Fibroblast of the aortic adventitia (primary cell): ENCODE data around the gene P2RX6. TPM values are rescaled to one million over a fixed set of nuclear protein-coding genes. Genes with fewer than 3 reads are reported as not detected.

Source experiments
- DNase-seq: peaks from one replicate; pipeline ENCODE4 v3.0.0-alpha.2; 2010; ENCODE audit warnings: low read depth
- H3K4me3 ChIP-seq: 2 replicates; pipeline ENCODE4 v1.5.1; 2011; ENCODE audit warnings: low read depth, mild to moderate bottlenecking, control low read depth, low read length, moderate library complexity
- CTCF ChIP-seq: IDR thresholded peaks from 2 replicates; pipeline ENCODE4 v1.5.1; 2011; ENCODE audit warnings: mild to moderate bottlenecking, low read length, control low read depth, inconsistent platforms; ENCODE audit not compliant: insufficient read depth
- total RNA-seq: library from RNA; depleted of rRNA; stranded (reverse); fragments of >200 nt; gene quantifications from 2 replicates; pipeline ENCODE4 v1.2.3, GENCODE V29; 2012; ENCODE audit warnings: low replicate concordance

The P2RX6 gene
- total RNA-seq, 1 donor = 0.63 TPM

- H3K4me3 ChIP-seq = no peak overlapping the region
- no peak for TF ChIP-seq CTCF
- no peak for DNase-seq
Observed at GRCh38 chr22:20991252-20992055, 23.5 kb upstream of the P2RX6 start.

GRCh38 chr22:20992056-20992442 lies 22.9 kb upstream of the P2RX6 start:
- no peak overlapping the region for H3K4me3 ChIP-seq
- no peak for DNase-seq
- TF ChIP-seq CTCF = no peak

- TF ChIP-seq CTCF = no peak
- no peak overlapping the region for H3K4me3 ChIP-seq
- DNase-seq = no peak
Observed at GRCh38 chr22:20992456-20993303, 22.3 kb upstream of the P2RX6 start.

- H3K4me3 ChIP-seq = no peak overlapping the region
- DNase-seq = no peak
- TF ChIP-seq CTCF = no peak
Observed at GRCh38 chr22:20993304-20994127, 21.4 kb upstream of the P2RX6 start.

- no peak overlapping the region for H3K4me3 ChIP-seq
- TF ChIP-seq CTCF = no peak
- no peak for DNase-seq
Observed at GRCh38 chr22:20994128-20994901, 20.6 kb upstream of the P2RX6 start.

- H3K4me3 ChIP-seq = no peak overlapping the region
- DNase-seq = no peak
- TF ChIP-seq CTCF = no peak
Observed at GRCh38 chr22:20994902-20995241, 20.1 kb upstream of the P2RX6 start.
